Suprapubic skin (tissue), 4 donors: ENCODE results near the gene CLTCL1. TPM values are rescaled to one million over a fixed set of nuclear protein-coding genes. Genes with fewer than 3 reads are reported as not detected.
"Not testable (repeated sequence)": the region's sequence is repeated elsewhere in the genome, so short reads cannot be mapped to it uniquely, and the experiment has no call there.

Experiments used
- DNase-seq, 2 donors: peaks; one replicate each; pipeline ENCODE4 v3.0.0-alpha.2; 2019; ENCODE audit warnings: low spot score in 2 of 2
- H3K27ac ChIP-seq: fragments of 200-600 bp; sonication (generic); one replicate; pipeline ENCODE4 v1.5.1; 2019
- H3K27me3 ChIP-seq: fragments of 200-600 bp; sonication (generic); one replicate; pipeline ENCODE4 v1.5.1; 2019
- H3K36me3 ChIP-seq: fragments of 200-600 bp; sonication (generic); one replicate; pipeline ENCODE4 v1.5.1; 2019
- H3K4me1 ChIP-seq: fragments of 200-600 bp; sonication (generic); one replicate; pipeline ENCODE4 v1.5.1; 2019
- H3K4me3 ChIP-seq: fragments of 200-600 bp; sonication (generic); one replicate; pipeline ENCODE4 v1.5.1; 2019; ENCODE audit warnings: mild to moderate bottlenecking
- H3K9me3 ChIP-seq: fragments of 200-600 bp; sonication (generic); one replicate; pipeline ENCODE4 v1.5.1; 2019
- EP300 ChIP-seq: sonication (generic); formaldehyde crosslinking; IDR thresholded peaks from one replicate; pipeline ENCODE4 v1.6.1; 2017; ENCODE audit warnings: antibody characterized with exemption
- POLR2A ChIP-seq, 2 donors: fragments of 450-650 bp; IDR thresholded peaks; one replicate each; pipeline ENCODE4 v1.6.1; 2017; ENCODE audit warnings: antibody characterized with exemption in 2 of 2, mild to moderate bottlenecking in 2 of 2, moderate library complexity in 2 of 2
- POLR2AphosphoS5 ChIP-seq, 3 donors: sonication (generic); formaldehyde crosslinking; IDR thresholded peaks; one replicate each; pipeline ENCODE4 v1.6.1; 2017; ENCODE audit warnings: antibody characterized with exemption in 3 of 3
- WGBS: methylation state at CpG from one replicate; pipeline ENCODE4 v1.1.5; 2018; 5-methylcytosine and 5-hydroxymethylcytosine counted together
- total RNA-seq, 4 donors: library from RNA; depleted of rRNA; stranded (reverse); fragments of >200 nt; gene quantifications; one replicate each; pipeline ENCODE4 v1.1.0, GENCODE V29; 2016
- TF ChIP-seq, protein P1 (sequence below), 2 donors: fragments of 200-600 bp in 1 of 2; fragments of 450-650 bp in 1 of 2; sonication (generic) in 1 of 2; IDR thresholded peaks; one replicate each; pipeline ENCODE4 v1.5.1; 2016 to 2019; ENCODE audit warnings: antibody characterized with exemption in 2 of 2, mild to moderate bottlenecking in 1 of 2, moderate library complexity in 1 of 2

CLTCL1 gene
- total RNA-seq, 4 donors from 2014 or later, result 5.6 to 12.5 (median 9.4) TPM

DNA sequence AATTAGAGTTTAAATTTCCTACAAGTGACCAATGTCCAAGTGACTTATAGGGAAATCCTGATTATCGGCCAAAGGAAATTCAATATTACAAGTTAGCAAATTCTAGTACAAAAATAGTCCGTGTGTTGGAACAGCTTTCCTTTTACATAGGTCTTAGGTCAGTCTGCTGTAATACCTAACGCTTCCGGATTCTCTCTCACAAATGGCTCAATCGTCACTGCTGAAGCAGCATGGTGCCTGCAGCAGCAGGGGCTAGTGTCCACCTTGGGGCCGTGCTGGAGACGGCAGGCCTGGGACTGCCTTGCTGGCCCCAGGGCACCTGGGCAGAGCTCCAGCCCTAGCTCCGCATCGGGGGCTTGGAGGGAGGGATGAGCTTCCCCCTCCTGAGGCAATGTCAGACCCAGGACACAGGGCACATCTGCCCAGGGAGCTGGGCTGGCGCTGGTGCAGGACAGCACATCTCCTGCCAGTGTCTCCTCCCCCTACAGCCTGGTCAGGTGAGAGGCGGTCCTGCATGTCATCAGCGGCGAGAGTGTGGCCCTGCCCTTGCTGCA is 39.4 kb upstream of the CLTCL1 start:
- H3K9me3 ChIP-seq, result no peaks in the 10 kb centered on the region
- no peak overlapping the region for H3K27ac ChIP-seq
- no peaks in the 10 kb centered on the region for H3K27me3 ChIP-seq
- TF ChIP-seq EP300, result no peak
- H3K4me1 ChIP-seq, result no peaks in the 10 kb centered on the region
- H3K4me3 ChIP-seq, result no peak overlapping the region
- 95% methylated on average over 11 of the region's 13 CpGs for WGBS
- peaks cover 64% of the 10 kb centered on the region for H3K36me3 ChIP-seq
- DNase-seq, result no peak

DNA sequence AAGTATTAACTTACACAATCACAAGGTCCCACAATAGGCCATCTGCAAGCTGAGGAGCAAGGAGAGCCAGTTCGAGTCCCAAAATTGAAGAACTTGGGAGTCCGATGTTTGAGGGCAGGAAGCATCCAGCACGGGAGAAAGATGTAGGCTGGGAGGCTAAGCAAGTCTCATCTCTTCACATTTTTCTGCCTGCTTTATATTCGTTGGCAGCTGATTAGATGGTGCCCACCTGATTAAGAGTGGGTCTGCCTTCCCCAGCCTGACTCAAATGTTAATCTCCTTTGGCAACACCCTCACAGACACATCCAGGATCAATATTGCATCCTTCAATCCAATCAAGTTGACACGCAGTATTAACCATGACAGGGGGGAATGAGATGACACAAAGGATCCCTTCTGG is 38.7 kb upstream of the CLTCL1 start:
- not testable (repeated sequence) for H3K4me3 ChIP-seq, H3K27me3 ChIP-seq, H3K9me3 ChIP-seq, H3K4me1 ChIP-seq, H3K27ac ChIP-seq, DNase-seq
- H3K36me3 ChIP-seq, result peaks cover 57% of the 10 kb centered on the region
- WGBS, result 94% methylated on average over 5 of the region's 5 CpGs

DNA sequence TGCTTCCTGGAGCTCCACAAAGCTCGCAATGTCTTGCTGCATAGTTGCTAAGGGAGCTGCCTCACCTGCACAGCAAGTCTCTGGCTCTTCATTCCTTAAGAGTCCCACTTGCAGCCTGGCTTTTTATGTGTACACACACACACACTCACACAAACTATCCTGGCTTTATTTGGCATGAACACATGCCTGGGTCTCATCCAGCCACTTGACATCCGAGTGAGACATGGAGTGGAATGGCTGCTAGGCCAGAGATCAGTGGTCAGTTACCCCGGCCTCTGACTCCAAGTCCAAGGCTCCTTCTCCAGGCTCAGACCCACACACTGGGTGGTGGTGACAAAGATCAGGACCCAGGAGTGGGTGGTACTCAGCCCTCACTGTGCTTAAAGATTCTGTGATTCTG is 37.9 kb upstream of the CLTCL1 start:
- H3K4me1 ChIP-seq, result no peaks in the 10 kb centered on the region
- DNase-seq, result no peak
- peaks cover 49% of the 10 kb centered on the region for H3K36me3 ChIP-seq
- no peaks in the 10 kb centered on the region for H3K9me3 ChIP-seq
- TF ChIP-seq POLR2A (IDR thresholded peaks at IDR 0.05), result no peak
- no peak for TF ChIP-seq POLR2AphosphoS5 (IDR thresholded peaks at IDR 0.05)
- TF ChIP-seq, protein P1, sequence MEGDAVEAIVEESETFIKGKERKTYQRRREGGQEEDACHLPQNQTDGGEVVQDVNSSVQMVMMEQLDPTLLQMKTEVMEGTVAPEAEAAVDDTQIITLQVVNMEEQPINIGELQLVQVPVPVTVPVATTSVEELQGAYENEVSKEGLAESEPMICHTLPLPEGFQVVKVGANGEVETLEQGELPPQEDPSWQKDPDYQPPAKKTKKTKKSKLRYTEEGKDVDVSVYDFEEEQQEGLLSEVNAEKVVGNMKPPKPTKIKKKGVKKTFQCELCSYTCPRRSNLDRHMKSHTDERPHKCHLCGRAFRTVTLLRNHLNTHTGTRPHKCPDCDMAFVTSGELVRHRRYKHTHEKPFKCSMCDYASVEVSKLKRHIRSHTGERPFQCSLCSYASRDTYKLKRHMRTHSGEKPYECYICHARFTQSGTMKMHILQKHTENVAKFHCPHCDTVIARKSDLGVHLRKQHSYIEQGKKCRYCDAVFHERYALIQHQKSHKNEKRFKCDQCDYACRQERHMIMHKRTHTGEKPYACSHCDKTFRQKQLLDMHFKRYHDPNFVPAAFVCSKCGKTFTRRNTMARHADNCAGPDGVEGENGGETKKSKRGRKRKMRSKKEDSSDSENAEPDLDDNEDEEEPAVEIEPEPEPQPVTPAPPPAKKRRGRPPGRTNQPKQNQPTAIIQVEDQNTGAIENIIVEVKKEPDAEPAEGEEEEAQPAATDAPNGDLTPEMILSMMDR (IDR thresholded peaks at IDR 0.05), result no peak
- TF ChIP-seq EP300, result no peak
- no peak overlapping the region for H3K27ac ChIP-seq
- no peaks in the 10 kb centered on the region for H3K27me3 ChIP-seq
- no peak overlapping the region for H3K4me3 ChIP-seq
- 92% methylated on average over 3 of the region's 3 CpGs for WGBS

DNA sequence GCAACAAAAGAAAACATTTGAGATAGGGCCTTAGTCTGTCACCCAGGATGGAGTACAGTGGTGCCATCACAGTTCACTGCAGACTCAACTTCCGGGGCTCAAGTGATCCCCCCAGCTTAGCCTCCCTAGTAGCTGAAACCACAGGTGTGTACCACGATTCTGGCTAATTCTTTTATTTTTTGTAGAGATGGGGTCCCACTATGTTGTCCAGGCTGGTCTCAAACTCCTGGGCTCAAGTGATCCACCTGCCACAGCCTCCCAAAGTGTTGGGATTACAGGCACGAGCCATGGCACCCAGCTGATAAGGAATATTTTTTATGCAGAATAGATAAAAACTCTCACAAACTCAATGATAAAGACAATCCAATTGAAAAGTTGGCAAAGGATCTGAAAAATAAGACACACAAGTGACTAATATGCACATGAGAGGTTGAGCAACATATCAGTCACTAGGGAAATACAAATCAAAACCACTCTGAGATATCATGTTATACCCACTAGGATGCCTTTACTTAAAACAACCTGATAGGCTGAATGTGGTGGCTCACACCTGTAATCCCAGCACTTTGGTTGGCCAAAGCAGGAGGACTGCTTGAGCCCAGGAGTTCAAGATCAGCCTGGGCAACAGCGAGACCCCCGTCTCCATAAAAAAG is 33.9 kb upstream of the CLTCL1 start:
- TF ChIP-seq EP300, result no peak
- H3K9me3 ChIP-seq, result no peaks in the 10 kb centered on the region
- H3K27me3 ChIP-seq, result no peaks in the 10 kb centered on the region
- H3K4me1 ChIP-seq, result no peaks in the 10 kb centered on the region
- no peak overlapping the region for H3K4me3 ChIP-seq
- 88% methylated on average over 5 of the region's 5 CpGs for WGBS
- H3K27ac ChIP-seq, result no peak overlapping the region
- peaks cover 15% of the 10 kb centered on the region for H3K36me3 ChIP-seq
- DNase-seq, result no peak

DNA sequence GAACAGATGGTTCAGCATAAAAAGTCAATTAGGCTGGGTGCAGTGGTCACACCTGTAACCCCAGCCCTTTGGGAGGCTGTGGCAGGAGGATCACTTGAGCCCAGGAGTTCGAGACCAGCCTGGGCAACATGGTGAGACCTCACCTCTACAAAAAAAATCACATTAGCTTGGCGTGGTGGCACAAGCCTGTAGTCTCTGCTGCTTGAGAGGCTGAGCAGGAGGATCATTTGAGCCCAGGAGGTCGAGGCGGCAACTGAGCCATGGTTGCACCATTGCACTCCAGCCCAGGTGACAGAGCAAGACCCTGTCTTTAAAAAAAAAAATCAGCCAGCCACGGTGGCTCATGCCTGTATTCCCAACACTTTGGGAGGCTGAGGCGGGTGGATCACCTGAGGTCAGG is 31.9 kb upstream of the CLTCL1 start:
- WGBS, result 91% methylated on average over 6 of the region's 6 CpGs
- not testable (repeated sequence) for H3K36me3 ChIP-seq

DNA sequence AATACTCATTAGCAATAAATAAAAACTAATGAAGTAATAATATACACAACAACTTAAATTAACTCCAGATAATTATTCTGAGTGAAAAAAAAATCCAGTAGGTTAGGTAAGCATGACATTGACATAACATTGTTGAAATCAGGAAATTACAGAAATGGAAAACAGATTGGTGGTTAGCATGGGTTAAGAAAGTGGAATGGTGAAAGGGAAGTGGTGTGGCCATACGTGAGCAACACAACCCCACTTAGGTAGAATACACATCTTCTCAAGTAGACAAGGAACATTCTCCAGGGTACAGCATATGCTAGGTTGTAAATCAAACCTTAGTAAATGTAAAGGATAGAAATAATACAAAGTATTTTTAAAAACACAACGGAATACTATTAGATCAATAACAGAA is 30.2 kb upstream of the CLTCL1 start:
- 71% methylated on average over 2 of the region's 2 CpGs for WGBS
- Histone ChIP-seq H3K9me3 (peaks cover 12% of the 10 kb centered on the region), H3K27me3 (no peaks in the 10 kb centered on the region), H3K4me1 (no peaks in the 10 kb centered on the region), H3K36me3 (no peaks in the 10 kb centered on the region), H3K4me3 (no peak overlapping the region), H3K27ac (no peak overlapping the region)
- TF ChIP-seq, protein P1 (IDR thresholded peaks at IDR 0.05), result no peak
- TF ChIP-seq EP300, result no peak
- no peak for TF ChIP-seq POLR2AphosphoS5 (IDR thresholded peaks at IDR 0.05)
- TF ChIP-seq POLR2A (IDR thresholded peaks at IDR 0.05), result no peak
- DNase-seq, result no peak

More for the DNA sequence above, 31.9 kb upstream of the CLTCL1 start:
- DNase-seq, result peak in 1 of 2 donors; percentile 9
- H3K9me3 ChIP-seq, H3K4me1 ChIP-seq, H3K4me3 ChIP-seq, H3K27ac ChIP-seq, H3K27me3 ChIP-seq: not testable (repeated sequence)

DNA sequence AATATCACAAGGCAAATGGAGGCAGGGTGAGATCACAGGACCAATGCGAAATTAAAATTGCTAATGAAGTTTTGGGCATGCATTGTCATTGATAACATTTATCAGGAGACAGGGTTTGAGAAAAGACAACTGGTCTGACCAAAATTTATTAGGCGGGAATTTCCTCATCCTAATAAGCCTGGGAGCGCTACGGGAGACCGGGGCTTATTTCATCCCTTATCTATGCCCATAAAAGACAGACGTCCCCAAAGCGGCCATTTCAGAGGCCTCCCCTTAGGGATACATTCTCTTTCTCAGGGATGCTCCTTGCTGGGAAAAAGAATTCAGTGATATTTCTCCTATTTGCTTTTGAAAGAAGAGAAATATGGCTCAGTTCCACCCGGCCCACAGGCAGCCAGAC is 28.6 kb upstream of the CLTCL1 start:
- not testable (repeated sequence) for H3K4me1 ChIP-seq, H3K27me3 ChIP-seq, H3K36me3 ChIP-seq, DNase-seq, H3K27ac ChIP-seq, H3K4me3 ChIP-seq
- peaks cover 27% of the 10 kb centered on the region for H3K9me3 ChIP-seq
- 90% methylated on average over 8 of the region's 8 CpGs for WGBS

DNA sequence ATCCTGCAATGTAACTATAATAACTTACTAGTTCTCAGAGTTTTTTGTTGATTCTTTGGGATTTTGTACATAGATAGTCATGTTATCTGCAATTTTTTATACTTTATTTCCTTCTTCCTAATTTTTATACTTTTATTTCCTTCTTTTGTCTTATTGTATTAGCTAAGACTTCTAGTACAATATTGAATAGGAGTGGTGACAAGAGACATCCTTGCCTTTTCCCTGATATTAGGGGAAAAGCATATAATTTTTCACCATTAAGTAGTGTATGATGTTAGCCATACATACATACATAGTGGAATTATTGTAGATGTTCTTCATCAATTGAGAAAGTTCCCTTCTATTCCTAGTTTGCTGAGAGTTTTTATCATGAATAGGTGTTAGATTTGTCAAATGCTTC is 27.8 kb upstream of the CLTCL1 start:
- Histone ChIP-seq H3K27me3 (no peaks in the 10 kb centered on the region), H3K4me1 (no peaks in the 10 kb centered on the region), H3K4me3 (no peak overlapping the region), H3K27ac (no peak overlapping the region), H3K9me3 (peaks cover 31% of the 10 kb centered on the region), H3K36me3 (no peaks in the 10 kb centered on the region)
- DNase-seq, result no peak
- no peak for TF ChIP-seq EP300
